WTC11 (cell line): ENCODE results near the gene FBXO31.

ENCODE experiments used
- ATF2 ChIP-seq: sonication (generic); formaldehyde crosslinking; IDR thresholded peaks from 2 replicates; pipeline ENCODE4 v1.8.1; 2022; ENCODE audit warnings: low read depth, missing genetic modification reagents, borderline replicate concordance
- CTCF ChIP-seq: fragments of 200-600 bp; IDR thresholded peaks from 2 replicates; pipeline ENCODE4 v1.8.0; 2022; ENCODE audit warnings: antibody characterized with exemption
- ELF4 ChIP-seq: sonication (generic); formaldehyde crosslinking; IDR thresholded peaks from 2 replicates; pipeline ENCODE4 v1.8.1; 2022; ENCODE audit warnings: low read depth, mild to moderate bottlenecking, moderate library complexity, missing genetic modification reagents
- HMGXB4 ChIP-seq: sonication (generic); formaldehyde crosslinking; IDR thresholded peaks from 2 replicates; pipeline ENCODE4 v1.8.1; 2023; ENCODE audit warnings: mild to moderate bottlenecking, moderate library complexity, missing genetic modification reagents
- KAT7 ChIP-seq: sonication (generic); formaldehyde crosslinking; IDR thresholded peaks from 2 replicates; pipeline ENCODE4 v1.8.1; 2023; ENCODE audit warnings: missing genetic modification reagents, mild to moderate bottlenecking, borderline replicate concordance
- MAX ChIP-seq: sonication (generic); formaldehyde crosslinking; IDR thresholded peaks from 2 replicates; pipeline ENCODE4 v1.8.0; 2022; ENCODE audit warnings: mild to moderate bottlenecking, missing genetic modification reagents
- SMAD3 ChIP-seq: sonication (generic); formaldehyde crosslinking; IDR thresholded peaks from 2 replicates; pipeline ENCODE4 v1.8.0; 2022; ENCODE audit warnings: missing genetic modification reagents, mild to moderate bottlenecking, borderline replicate concordance
- ZNF423 ChIP-seq: fragments of 250-450 bp; sonication (Bioruptor Pico); IDR thresholded peaks from 2 replicates; pipeline ENCODE4 v2.1.2; 2022; ENCODE audit warnings: mild to moderate bottlenecking, moderate library complexity

GRCh38 chr16:87316450-87316922, 67.1 kb downstream of the FBXO31 start:
- TF ChIP-seq CTCF (no peak), ZNF423 (CRISPR knock-in tag) (no peak), ATF2 (CRISPR knock-in tag) (no peak), SMAD3 (CRISPR knock-in tag) (no peak), ELF4 (no peak), MAX (CRISPR knock-in tag) (no peak), HMGXB4 (CRISPR knock-in tag) (no peak), KAT7 (CRISPR knock-in tag) (no peak)
